GM21737 (cell line): ENCODE measurements around the gene CXCR4.

Experiments used
- ATAC-seq: cut with Tn5 transposase; IDR thresholded peaks from one replicate; pipeline ENCODE4 v1.9.1; 2021; ENCODE audit warnings: mild to moderate bottlenecking, moderate library complexity; ENCODE audit not compliant: unreplicated experiment

The CXCR4 gene

GRCh38 chr2:136117909-136118818 is at the start of gene CXCR4:
CXCR4 (minus strand) TSS chr2:136118149; CDS start chr2:136118060, 89 bp downstream.
- peak; percentile 31 for ATAC-seq

GRCh38 chr2:136164280-136164776 is 46.4 kb upstream of the CXCR4 start:
- no peak for ATAC-seq

DNA sequence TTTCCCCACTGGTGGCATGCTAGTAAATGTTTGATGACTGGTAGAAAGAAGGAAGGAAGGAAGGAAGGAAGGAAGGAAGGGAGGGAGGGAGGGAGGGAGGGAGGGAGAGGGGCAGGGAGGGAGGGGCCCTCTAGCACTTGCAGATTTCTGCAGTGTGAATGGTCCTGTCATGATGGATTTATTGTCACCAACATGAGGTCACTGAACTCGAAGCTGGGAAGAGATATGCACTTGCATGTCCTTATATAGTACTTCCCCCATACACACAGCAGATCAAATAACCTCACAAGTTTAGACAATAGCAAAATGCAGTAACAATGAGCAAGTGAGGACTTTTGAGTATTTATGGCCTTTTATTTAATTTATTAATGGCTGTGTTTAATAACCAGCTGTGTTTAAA is 44.5 kb upstream of the CXCR4 start:
- no peak for ATAC-seq

- no peak for ATAC-seq
These were observed 38.5 kb upstream of the CXCR4 start for GRCh38 chr2:136156411-136156810.

- ATAC-seq = no peak
These were observed 36.4 kb upstream of the CXCR4 start for GRCh38 chr2:136154384-136154783.

DNA sequence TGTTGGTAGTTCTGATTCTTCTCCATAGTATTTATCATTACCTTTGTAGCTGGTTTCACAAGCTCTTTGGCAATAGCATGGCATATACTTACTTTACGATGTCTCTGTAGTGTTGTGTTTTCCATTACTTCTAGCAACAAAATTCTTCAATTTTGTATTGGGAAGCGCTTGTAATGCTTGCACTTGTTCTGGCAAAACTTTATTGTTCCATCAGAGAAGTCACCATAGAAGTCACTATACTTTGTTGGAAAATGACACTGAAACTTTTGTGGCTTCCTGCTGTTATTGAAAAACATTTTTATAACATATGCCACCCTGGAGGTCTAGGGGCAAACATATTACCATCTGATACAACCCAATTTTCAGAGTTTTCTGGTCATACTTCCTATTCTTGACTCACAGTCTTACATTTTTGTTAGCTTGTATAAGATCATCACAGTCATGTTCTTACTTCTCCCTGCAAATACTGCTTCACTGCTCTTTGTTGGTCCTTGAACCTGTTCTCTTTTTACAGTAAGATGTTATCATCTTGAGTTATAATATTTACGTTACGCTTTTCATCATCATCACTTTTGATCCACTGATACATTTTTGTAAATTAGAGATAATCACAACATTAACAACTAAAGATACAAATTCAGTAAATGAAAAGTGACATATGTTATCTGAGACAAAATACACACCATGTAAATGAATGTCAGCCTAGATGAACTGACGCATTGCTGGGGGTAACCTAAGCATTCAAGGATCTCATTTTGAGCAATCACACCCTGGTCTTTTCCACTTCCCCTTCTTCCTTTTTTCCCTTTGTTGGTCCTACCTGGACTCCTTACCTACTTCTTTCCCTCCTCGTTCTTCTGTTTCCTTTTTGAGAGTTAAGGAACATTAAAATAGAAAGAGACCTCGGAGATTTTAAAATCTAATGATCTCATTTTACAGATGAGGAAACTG is 33.3 kb upstream of the CXCR4 start:
- ATAC-seq = no peak

DNA sequence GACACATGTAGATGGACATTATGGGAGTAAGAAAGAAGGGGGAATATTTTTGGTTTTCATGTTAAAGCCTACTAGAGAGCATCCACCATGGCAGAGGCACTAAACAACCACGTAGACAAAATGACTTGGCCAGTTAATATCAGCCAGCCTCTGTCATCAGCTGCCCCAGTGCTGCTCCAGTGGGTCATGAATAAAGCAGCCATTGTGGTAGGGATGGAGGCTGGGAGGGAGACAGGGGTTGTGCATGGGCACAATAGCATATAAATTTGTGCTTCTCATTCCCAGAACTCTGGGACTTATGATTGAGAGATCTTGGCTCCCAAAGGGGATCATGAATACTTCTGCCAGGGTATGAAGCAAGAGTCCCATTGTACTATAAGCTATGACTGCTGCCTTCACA is 31.1 kb upstream of the CXCR4 start:
- no peak for ATAC-seq

DNA sequence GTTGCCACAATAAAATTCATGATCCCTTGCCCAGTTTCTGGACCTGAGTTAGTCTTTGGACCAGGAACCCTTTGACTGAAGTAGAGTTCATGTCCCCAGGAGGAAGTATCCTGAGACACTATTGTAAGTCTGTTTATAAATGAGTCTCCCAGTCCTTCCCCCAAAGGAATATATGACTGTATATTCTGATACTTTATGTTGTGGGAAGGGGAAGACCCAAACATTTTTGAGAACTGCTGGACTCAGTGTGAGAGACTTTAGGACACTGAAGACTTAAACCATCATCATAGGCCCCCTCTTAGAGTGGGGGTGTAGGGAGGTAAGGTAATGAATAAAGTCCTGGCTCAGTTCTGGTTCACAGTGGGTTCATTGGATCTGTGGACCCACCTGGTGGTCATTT is 28.6 kb upstream of the CXCR4 start:
- ATAC-seq = no peak

- no peak for ATAC-seq
These were observed 25.9 kb upstream of the CXCR4 start for GRCh38 chr2:136143603-136144451.

GRCh38 chr2:136141510-136142149 is 23.7 kb upstream of the CXCR4 start:
- ATAC-seq = no peak

DNA sequence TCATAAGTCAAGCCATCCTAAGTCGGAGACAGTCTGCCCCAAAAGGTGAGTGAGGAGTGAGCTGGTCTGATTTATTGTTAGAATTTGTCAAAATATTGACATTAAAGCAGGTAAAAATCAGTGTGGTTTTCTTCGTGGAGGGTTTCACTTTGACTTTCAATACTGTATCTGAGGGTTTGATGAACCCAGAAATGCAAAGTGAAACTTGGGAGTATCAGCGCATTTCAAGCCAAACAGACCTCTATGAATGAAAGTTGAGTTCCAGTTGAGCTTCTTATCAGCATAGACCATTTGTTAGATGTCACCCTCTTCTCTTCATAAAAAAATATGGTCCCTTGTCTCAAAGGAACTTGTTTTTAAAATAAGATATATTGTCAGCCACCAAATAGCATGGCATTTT is 21.7 kb upstream of the CXCR4 start:
- no peak for ATAC-seq

- no peak for ATAC-seq
These were observed 20.0 kb upstream of the CXCR4 start for GRCh38 chr2:136137982-136138381.

- no peak for ATAC-seq
These were observed 19.0 kb upstream of the CXCR4 start for GRCh38 chr2:136136931-136137330.

- peak; percentile 36 for ATAC-seq
These were observed 18.3 kb upstream of the CXCR4 start for GRCh38 chr2:136135921-136136906.

DNA sequence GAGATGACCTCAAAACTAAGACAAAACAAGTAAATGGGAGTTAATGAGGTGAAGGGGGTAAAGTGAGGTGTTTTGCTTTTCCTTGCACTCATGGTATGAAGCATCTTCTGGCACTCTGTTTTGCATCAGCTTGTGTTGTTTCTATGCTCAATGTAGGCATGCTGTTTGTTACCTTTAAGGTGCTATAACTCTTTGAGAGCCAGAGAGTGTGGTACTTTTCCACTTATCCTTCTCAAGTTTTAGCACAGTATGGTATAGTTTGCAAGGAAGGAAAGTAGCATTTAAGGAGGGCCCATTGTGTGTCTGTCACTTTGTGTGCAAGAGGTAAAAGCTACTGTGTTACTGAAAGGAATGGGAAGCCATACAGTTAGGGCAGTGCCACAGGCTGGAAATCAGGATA is 17.5 kb upstream of the CXCR4 start:
- ATAC-seq = no peak

DNA sequence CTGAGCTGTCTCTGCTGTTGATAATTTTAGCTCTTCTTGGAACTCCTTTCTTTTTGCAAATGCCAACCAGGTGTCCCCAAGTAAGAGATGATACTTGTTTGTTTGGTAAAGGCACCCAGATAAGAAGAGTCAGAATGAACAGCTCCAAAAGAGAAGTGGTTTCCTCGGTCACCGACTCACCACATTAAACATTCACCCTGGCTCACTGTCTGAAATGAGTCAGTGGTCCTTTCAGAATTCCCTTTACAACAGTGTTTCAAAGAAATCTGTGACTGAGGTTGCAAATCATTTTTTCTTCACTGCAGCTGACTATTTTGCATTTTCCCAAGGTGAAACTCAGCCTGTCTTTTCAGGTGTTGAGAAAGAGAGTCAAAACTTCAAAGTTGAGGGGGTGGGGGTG is 16.2 kb upstream of the CXCR4 start:
- no peak for ATAC-seq

- no peak for ATAC-seq
These were observed 15.6 kb upstream of the CXCR4 start for GRCh38 chr2:136133586-136133985.

DNA sequence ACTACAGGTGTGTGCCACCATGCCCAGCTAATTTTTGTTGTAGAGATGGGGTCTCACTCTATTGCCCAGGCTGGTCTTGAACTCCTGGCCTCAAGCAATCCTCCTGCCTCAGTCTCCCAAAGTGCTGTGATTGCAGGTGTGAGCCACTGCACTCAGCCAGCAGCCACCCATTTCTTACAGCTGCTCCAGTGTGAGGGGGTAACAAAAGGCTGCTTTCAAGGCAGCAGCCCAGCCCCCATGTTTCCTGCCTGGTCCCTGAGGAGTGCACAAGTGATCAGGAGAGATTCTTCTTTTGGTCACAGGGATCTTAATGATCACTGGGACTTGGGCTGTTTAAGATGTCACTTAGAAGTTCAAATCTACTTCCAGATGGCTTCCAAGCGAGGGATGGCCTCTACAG is 15.2 kb upstream of the CXCR4 start:
- no peak for ATAC-seq

DNA sequence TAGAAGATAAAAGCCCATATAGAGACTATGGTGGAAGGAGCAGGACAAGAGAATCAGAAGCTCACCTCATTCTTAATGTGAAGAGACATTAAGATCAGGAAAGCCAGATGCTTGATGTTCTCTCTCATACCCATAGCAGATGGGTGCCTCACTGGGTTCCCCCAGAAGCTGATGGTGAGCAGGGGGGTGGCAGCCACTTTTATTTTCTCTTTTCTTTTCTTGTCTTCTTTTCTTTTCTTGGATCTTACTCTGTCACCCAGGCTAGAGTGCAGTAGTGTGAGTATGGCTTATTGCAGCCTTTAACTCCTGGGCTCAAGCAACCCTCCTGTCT is 14.8 kb upstream of the CXCR4 start:
- no peak for ATAC-seq
